Measurements from ENCODE around the gene SCRN1. TPM values are rescaled to one million over a fixed set of nuclear protein-coding genes. Genes with fewer than 3 reads are reported as not detected.
A peak's percentile ranks its signal among the peaks of the same experiment; 100 is the strongest.

Gene SCRN1
- total RNA-seq, 2 donors from 2014 or later, result 20.2 to 33.3 TPM

- Histone ChIP-seq H3K27me3 (no peaks in the 10 kb centered on the region), H3K27ac (no peak overlapping the region), H3K36me3 (no peaks in the 10 kb centered on the region), H3K9me3 (no peaks in the 10 kb centered on the region), H3K4me3 (no peak overlapping the region), H3K4me1 (no peaks in the 10 kb centered on the region)
- TF ChIP-seq CTCF (IDR thresholded peaks at IDR 0.05), result no peak
- no peak for DNase-seq (ENCODE audit: low spot score)
Observed at GRCh38 chr7:29881724-29882123, 107.9 kb downstream of the SCRN1 start.

GRCh38 chr7:29879609-29880008 lies 110.0 kb downstream of the SCRN1 start:
- Histone ChIP-seq H3K4me3 (no peak overlapping the region), H3K4me1 (no peaks in the 10 kb centered on the region), H3K9me3 (no peaks in the 10 kb centered on the region), H3K27ac (no peak overlapping the region), H3K27me3 (no peaks in the 10 kb centered on the region), H3K36me3 (no peaks in the 10 kb centered on the region)
- DNase-seq (ENCODE audit: low spot score), result peak; percentile 63
- no peak for TF ChIP-seq CTCF (IDR thresholded peaks at IDR 0.05)

DNA sequence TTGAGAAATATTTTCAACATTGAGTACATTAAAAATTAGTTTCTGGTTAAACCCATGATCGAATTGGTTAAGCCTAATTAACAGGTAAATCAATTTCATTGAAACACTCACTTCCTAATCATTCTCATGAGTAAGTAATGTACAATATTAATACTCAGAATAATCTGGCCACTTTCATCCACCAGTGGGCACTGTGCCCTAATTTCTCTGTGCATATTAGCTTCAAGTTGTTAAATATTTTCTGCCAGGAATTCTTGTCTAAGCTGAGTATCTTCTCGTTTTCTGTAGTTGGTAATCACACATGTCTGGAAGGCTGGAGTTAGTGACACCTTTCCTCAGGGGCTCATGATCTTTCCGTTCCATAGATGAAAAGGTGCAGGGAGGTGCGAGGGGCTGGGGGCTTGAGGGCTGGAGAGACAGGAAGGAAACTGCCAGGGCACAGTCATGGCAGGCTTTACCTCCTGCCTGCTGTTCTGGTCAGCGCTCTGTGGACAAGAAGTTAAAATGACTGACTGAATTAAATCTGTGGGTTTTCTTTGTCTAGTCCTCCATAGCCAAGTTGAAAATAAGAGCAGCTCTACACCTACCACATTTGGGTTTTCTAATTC lies 111.4 kb downstream of the SCRN1 start:
- H3K4me3 ChIP-seq, result no peak overlapping the region
- H3K27me3 ChIP-seq, result no peaks in the 10 kb centered on the region
- no peaks in the 10 kb centered on the region for H3K9me3 ChIP-seq
- peak in 1 of 2 donors; percentile 55 for TF ChIP-seq CTCF (IDR thresholded peaks at IDR 0.05)
- H3K27ac ChIP-seq, result no peak overlapping the region
- no peaks in the 10 kb centered on the region for H3K4me1 ChIP-seq
- no peak for DNase-seq (ENCODE audit: low spot score)
- no peaks in the 10 kb centered on the region for H3K36me3 ChIP-seq

DNA sequence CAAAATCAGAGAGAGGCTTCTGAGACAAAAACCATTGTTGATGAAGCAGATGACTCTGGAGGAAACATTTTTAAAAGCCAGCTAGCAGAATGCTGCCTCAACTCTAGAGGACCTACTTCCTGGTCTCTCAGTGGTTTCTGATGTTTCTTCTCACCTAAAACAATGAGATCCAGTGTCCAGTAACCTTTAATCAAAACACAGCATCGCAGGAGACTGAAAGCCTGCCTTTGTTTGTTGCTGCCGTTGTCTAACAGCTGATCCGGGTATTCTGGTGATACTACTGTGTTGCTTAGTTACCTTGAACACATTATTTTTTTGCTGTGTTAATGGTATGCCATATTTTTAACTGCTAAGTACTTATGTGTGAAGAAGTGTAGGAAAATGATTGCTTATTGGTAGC lies 112.4 kb downstream of the SCRN1 start:
- no peak for TF ChIP-seq CTCF (IDR thresholded peaks at IDR 0.05)
- H3K27me3 ChIP-seq, result no peaks in the 10 kb centered on the region
- no peaks in the 10 kb centered on the region for H3K9me3 ChIP-seq
- no peak for DNase-seq (ENCODE audit: low spot score)
- no peak overlapping the region for H3K4me3 ChIP-seq
- no peak overlapping the region for H3K27ac ChIP-seq
- H3K36me3 ChIP-seq, result no peaks in the 10 kb centered on the region
- no peaks in the 10 kb centered on the region for H3K4me1 ChIP-seq

DNA sequence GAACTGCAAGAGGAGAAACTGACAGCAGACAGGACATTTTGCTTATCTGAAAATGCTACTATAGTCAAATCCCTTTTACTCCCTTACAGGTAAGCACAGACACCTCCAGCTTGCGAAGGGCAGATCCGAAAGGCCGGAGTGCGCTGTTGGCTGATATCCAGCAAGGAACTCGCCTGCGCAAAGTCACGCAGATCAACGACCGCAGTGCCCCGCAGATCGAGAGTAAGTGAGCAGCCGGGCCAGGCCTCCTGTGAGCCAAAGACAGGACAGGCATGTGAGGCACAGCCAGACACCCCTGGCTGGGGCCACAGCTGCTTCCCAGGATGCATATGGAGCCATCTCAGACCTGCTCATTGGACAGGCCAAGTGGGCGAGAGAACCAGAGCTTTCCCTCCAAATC lies 113.9 kb downstream of the SCRN1 start:
- Histone ChIP-seq H3K9me3 (no peaks in the 10 kb centered on the region), H3K27ac (no peak overlapping the region), H3K36me3 (no peaks in the 10 kb centered on the region), H3K4me3 (no peak overlapping the region), H3K27me3 (no peaks in the 10 kb centered on the region), H3K4me1 (no peaks in the 10 kb centered on the region)
- DNase-seq (ENCODE audit: low spot score), result no peak
- no peak for TF ChIP-seq CTCF (IDR thresholded peaks at IDR 0.05)

- no peaks in the 10 kb centered on the region for H3K27me3 ChIP-seq
- no peak for TF ChIP-seq CTCF (IDR thresholded peaks at IDR 0.05)
- H3K36me3 ChIP-seq, result no peaks in the 10 kb centered on the region
- H3K4me3 ChIP-seq, result no peak overlapping the region
- H3K9me3 ChIP-seq, result no peaks in the 10 kb centered on the region
- DNase-seq (ENCODE audit: low spot score), result no peak
- H3K4me1 ChIP-seq, result no peaks in the 10 kb centered on the region
- H3K27ac ChIP-seq, result no peak overlapping the region
Observed at GRCh38 chr7:29873644-29874294, 115.8 kb downstream of the SCRN1 start.
